HepG2 (cell line): Measurements from ENCODE around the gene RAB6A. TPM values are rescaled to one million over a fixed set of nuclear protein-coding genes. Genes with fewer than 3 reads are reported as not detected.

Experiments used
- ATAC-seq: fragments of 200-7000 bp; cut with Tn5 transposase; 3 replicates; pipeline ENCODE4 v1.9.1; 2020; ENCODE audit warnings: mild to moderate bottlenecking, moderate library complexity
- BruUV-seq: library from RNA; stranded (reverse); fragments of 400-500 nt; replicated peaks from 2 replicates; lab custom pipeline; 2021; lab: Mats Ljungman, UMichigan
- CTCF ChIA-PET: fragments of 300-600 bp; formaldehyde crosslinking; extraction: SDS; loops from one replicate; lab custom pipeline; 2021; ENCODE audit warnings: low total read pairs, inconsistent platforms, low intra/inter-chr PET ratio; lab: Yijun Ruan, JAX
- POLR2A ChIA-PET: fragments of 350-600 bp; sonication (Branson Sonifier 250); formaldehyde crosslinking; loops from one replicate; lab custom pipeline; 2020; ENCODE audit warnings: antibody characterized with exemption, inconsistent platforms; lab: Yijun Ruan, JAX
- DNase-seq: peaks from one replicate; pipeline ENCODE4 v3.0.0-alpha.2; 2015; ENCODE audit warnings: low spot score
- FAIRE-seq: peaks from 3 replicates; lab custom pipeline; 2011; peaks lifted over from hg19 to GRCh38; lab: Jason Lieb, UNC
- H2AFZ ChIP-seq: one replicate; pipeline ENCODE4 v1.6.1; 2011; ENCODE audit warnings: low read length, inconsistent platforms
- H3K27ac ChIP-seq: fragments of 300-600 bp; 3 replicates; pipeline ENCODE4 v1.8.0; 2011; ENCODE audit warnings: mixed run types, mild to moderate bottlenecking, mixed read lengths, low read length, inconsistent platforms; ENCODE audit not compliant: insufficient read depth; ENCODE audit errors: extremely low read length
- H3K27me3 ChIP-seq, 2 experiments: fragments of 200-600 bp in 1 of 2; 2 replicates in 1 of 2; 3 replicates in 1 of 2; pipeline versions ENCODE4 v1.6.0 to v1.8.0; 2011; ENCODE audit warnings: low read length in 2 of 2, mild to moderate bottlenecking in 2 of 2, moderate library complexity in 2 of 2, inconsistent platforms in 1 of 2; ENCODE audit not compliant: insufficient read depth in 2 of 2, control insufficient read depth in 1 of 2
- H3K36me3 ChIP-seq, 2 experiments: fragments of 200-600 bp in 1 of 2; replicated peaks in 1 of 2; 2 replicates in 1 of 2; 3 replicates in 1 of 2; pipeline versions ENCODE4 v1.5.1 to v1.8.0; 2011; ENCODE audit warnings: low read length in 2 of 2, inconsistent platforms in 1 of 2; ENCODE audit not compliant: insufficient read depth in 2 of 2, control insufficient read depth in 1 of 2
- H3K4me1 ChIP-seq: 2 replicates; pipeline ENCODE4 v1.5.1; 2012; ENCODE audit warnings: low read length, inconsistent platforms; ENCODE audit not compliant: insufficient read depth
- H3K4me2 ChIP-seq: 2 replicates; pipeline ENCODE4 v1.6.0; 2011; ENCODE audit warnings: low read depth, low read length, inconsistent platforms
- H3K4me3 ChIP-seq, 3 experiments: fragments of 200-600 bp in 1 of 3; sonication (generic), shearing (Covaris generic) in 1 of 3; replicated peaks in 1 of 3; 2 replicates each; pipeline ENCODE4 v1.5.1; 2011 to 2016; ENCODE audit warnings: low read length in 3 of 3, inconsistent platforms in 2 of 3, low read depth in 2 of 3, mild to moderate bottlenecking in 2 of 3, control low read depth in 1 of 3, mixed read lengths in 1 of 3; ENCODE audit not compliant: insufficient read depth in 1 of 3
- H3K79me2 ChIP-seq: one replicate; pipeline ENCODE4 v1.6.1; 2011; ENCODE audit warnings: low read length, inconsistent platforms; ENCODE audit not compliant: insufficient read depth
- H3K9ac ChIP-seq: 2 replicates; pipeline ENCODE4 v1.6.0; 2011; ENCODE audit warnings: mild to moderate bottlenecking, low read depth, low read length, inconsistent platforms; ENCODE audit not compliant: insufficient read depth
- H3K9me3 ChIP-seq: 2 replicates; pipeline ENCODE4 v1.5.1; 2012; ENCODE audit warnings: mild to moderate bottlenecking, low read length
- H4K20me1 ChIP-seq: 2 replicates; pipeline ENCODE4 v1.6.0; 2011; ENCODE audit warnings: inconsistent platforms, mild to moderate bottlenecking, low read length, moderate library complexity; ENCODE audit not compliant: insufficient read depth
- ARHGAP35 ChIP-seq: sonication (generic); formaldehyde crosslinking; IDR thresholded peaks from 2 replicates; pipeline ENCODE4 v1.9.0; 2022; ENCODE audit warnings: mild to moderate bottlenecking, inconsistent platforms, moderate library complexity, missing genetic modification reagents, borderline replicate concordance
- CC2D1A ChIP-seq: sonication (generic); formaldehyde crosslinking; IDR thresholded peaks from 2 replicates; pipeline ENCODE4 v1.8.1; 2023; ENCODE audit warnings: mild to moderate bottlenecking, missing genetic modification reagents
- MTF2 ChIP-seq: sonication (generic); formaldehyde crosslinking; IDR thresholded peaks from 2 replicates; pipeline ENCODE4 v1.5.0; 2020; ENCODE audit warnings: missing genetic modification reagents, borderline replicate concordance
- POLR2G ChIP-seq: fragments of 200-400 bp; formaldehyde crosslinking; IDR thresholded peaks from 2 replicates; pipeline ENCODE4 v1.6.1; 2018; ENCODE audit warnings: mild to moderate bottlenecking, low read depth, low read length, moderate library complexity
- U2AF1 ChIP-seq: fragments of 200-400 bp; formaldehyde crosslinking; optimal IDR thresholded peaks from 2 replicates; pipeline ENCODE3; 2017; ENCODE audit warnings: mild to moderate bottlenecking, low read depth, low read length
- ZMYM2 ChIP-seq: sonication (generic); formaldehyde crosslinking; IDR thresholded peaks from 2 replicates; pipeline ENCODE4 v1.8.0; 2022; ENCODE audit warnings: mild to moderate bottlenecking, missing genetic modification reagents
- ZNF891 ChIP-seq: sonication (generic); formaldehyde crosslinking; IDR thresholded peaks from 2 replicates; pipeline ENCODE4 v1.5.0; 2020; ENCODE audit warnings: mild to moderate bottlenecking, missing genetic modification reagents
- WGBS: methylation state at CpG from one replicate; pipeline ENCODE4 v1.1.6; 2017; ENCODE audit warnings: low lambda C conversion rate; 5-methylcytosine and 5-hydroxymethylcytosine counted together
- in situ Hi-C: cut with HindIII; loops from 2 replicates; pipeline ENCODE4 v1.10.0; 2017; ENCODE audit warnings: low pct_unique_long_range_greater_than_20kb; ENCODE audit not compliant: extremely low pct_ligation_motif_present
- intact Hi-C: fragments of 100-400 bp; cut with micrococcal nuclease; formaldehyde crosslinking; loops from one replicate; pipeline ENCODE4 v1.10.0; 2022; ENCODE audit not compliant: unreplicated experiment
- polyA plus RNA-seq, 8 experiments: library from polyadenylated mRNA; depleted of rRNA in 3 of 8; stranded (reverse) in 7 of 8; unstranded in 1 of 8; fragments of >200 nt; fragmentation: Illumina TruSeq in 4 of 8; extraction: Trizol in 4 of 8; gene quantifications; 2 replicates each; pipeline versions ENCODE4 v1.2.1 to v1.2.3, GENCODE V29; 2011 to 2016; ENCODE audit warnings: low read depth in 4 of 8, missing spikeins in 1 of 8, mixed read lengths in 1 of 8; ENCODE audit not compliant: insufficient read depth in 1 of 8
- total RNA-seq, 5 experiments: library from RNA; depleted of rRNA; stranded (reverse); fragments of >200 nt; fragmentation: Illumina TruSeq; extraction: Trizol; gene quantifications; 2 replicates each; pipeline ENCODE4 v1.2.3, GENCODE V29; 2016; ENCODE audit warnings: low read depth in 1 of 5

The RAB6A gene
- total and polyA plus RNA-seq, 2 of the 13 experiments (the other 11 are each of a cell fraction or from before 2014, with no cell fraction given): 74.3 to 121 TPM

DNA sequence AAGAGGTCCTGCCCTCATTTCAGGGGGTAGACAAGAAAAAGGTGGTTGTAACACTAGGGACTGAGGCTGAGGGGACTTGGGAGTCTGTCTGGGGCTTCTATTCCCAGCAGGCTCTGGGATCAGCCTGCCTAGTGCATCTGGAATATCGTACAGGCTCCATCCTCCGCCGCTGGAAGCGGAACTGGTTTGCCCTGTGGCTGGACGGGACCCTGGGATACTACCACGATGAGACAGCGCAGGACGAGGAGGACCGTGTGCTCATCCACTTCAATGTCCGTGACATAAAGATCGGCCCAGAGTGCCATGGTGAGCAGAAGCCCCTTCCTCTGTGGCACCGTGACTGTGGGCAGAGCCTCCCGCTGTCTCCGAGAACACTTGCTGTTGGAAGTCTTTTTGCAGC lies 110.5 kb downstream of the RAB6A start (continued):
- TF ChIP-seq POLR2G: 0 out of 2 replicates have a peak, but pooled peaks have one; percentile 22
- no peak for TF ChIP-seq U2AF1
- TF ChIP-seq, all 625 proteins: peak for 3

DNA sequence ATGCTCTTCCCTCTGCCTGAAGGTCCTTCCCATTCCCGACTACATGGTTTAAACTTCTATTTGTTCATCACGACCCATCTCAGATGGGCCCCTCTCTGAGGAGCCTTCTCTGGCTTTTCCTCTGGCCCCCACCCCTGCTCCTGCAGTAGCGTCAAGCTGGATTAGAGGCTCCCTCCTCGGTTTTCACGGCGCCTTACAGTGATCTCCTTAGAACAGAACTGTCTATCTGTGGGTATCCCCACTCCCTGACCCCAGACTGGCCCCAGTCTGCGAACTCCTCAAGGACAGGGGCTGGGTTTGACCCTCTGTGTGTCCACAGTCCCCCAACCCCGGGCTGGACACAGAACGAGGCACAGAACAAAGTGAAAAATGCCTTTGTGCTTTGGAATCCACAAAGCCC lies 111.7 kb downstream of the RAB6A start:
- H3K9ac ChIP-seq: peak overlapping the region; percentile 68
- H3K36me3 ChIP-seq: no peaks in the 10 kb centered on the region; a peak in 1 of 5 replicates
- H2AFZ ChIP-seq: no peak overlapping the region
- no peaks in the 10 kb centered on the region for H4K20me1 ChIP-seq
- FAIRE-seq: no peak
- peak overlapping the region; percentile 53 for H3K27ac ChIP-seq
- intact Hi-C loops (no loop called here), in situ Hi-C loops (no loop called here)
- peak overlapping the region; percentile 57 to 76 (median 70) for H3K4me3 ChIP-seq
- H3K9me3 ChIP-seq: no peaks in the 10 kb centered on the region
- 31% methylated on average over 9 of the region's 9 CpGs for WGBS
- no peak for ATAC-seq
- peaks cover 89% of the 10 kb centered on the region for H3K4me1 ChIP-seq
- BruUV-seq: no TSS peak
- H3K4me2 ChIP-seq: peak overlapping the region; percentile 82
- POLR2A ChIA-PET: interaction anchor here (1.1 to 2.6 kb wide), 4 partner anchors 11 to 130 kb away, joined by 3 to 7 read pairs (median 4); no protein-coding TSS in a partner anchor
- DNase-seq: no peak
- no peak for TF ChIP-seq MTF2 (CRISPR knock-in tag)
- no peak for TF ChIP-seq ZMYM2 (CRISPR knock-in tag)
- TF ChIP-seq CC2D1A (CRISPR knock-in tag): no peak
- 0 out of 2 replicates have a peak, but pooled peaks have one; percentile 13 for TF ChIP-seq ZNF891 (CRISPR knock-in tag)
- TF ChIP-seq ARHGAP35 (CRISPR knock-in tag): 0 out of 2 replicates have a peak, but pooled peaks have one; percentile 9
- TF ChIP-seq, all 625 proteins: peak for 2
- H3K79me2 ChIP-seq: peaks cover 2% of the 10 kb centered on the region
- CTCF ChIA-PET: no interaction called here
- peaks cover 0 to 1% of the 10 kb centered on the region in 2 experiments; a peak in 2 of 5 replicates for H3K27me3 ChIP-seq
